ENCODE measurements around the gene SIRT7.

DNA sequence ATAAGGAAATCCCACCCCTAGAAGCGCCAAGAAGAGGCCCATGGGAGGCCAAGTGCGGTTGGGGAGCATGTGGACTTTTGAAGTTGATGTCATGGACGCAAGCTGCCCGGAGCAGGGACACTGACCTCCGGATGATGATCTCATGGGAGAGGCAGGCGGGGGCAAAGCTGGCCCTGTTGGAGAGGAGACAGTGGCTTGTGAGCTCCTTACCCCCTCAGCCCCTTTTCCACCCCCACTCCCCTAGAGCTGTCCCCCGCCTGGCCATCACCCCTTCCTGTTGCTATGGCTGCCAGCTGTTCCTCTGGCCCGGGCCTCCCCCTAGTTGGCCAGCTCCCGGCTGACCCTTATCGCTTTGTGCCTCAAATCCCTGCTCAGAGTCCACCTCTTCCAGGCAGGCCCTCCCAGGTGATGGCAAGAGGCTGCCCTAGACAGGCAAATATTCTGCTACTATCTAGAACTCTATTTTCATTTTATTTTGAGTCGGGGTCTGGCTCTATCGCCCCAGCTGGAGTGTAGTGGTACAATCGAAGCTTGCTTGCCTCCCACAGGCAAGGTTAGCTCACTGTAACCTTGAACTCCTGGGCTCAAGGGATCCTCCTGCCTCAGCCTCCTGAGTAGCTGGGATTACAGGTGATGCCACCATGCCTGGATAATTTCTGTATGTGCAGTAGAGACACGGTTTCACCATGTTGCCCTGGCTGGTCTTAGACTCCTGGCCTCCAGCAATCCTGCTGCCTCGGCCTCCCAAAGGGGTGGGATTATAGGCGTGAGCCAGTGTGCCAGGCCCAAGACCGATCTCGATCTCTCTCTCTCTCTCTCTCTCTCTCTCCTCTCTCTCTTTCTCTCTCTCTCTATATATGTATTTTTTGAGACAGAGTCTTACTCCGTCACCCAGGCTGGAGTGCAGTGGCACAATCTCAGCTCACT lies 36.4 kb upstream of the SIRT7 start:
- TF ChIP-seq POLR2A (IDR thresholded peaks at IDR 0.05) (no peak), EP300 (IDR thresholded peaks at IDR 0.05) (no peak), CTCF (IDR thresholded peaks at IDR 0.05) (no peak)

Measured in ovary (tissue), 3 donors.